Activated naive CD4-positive, alpha-beta T cell treated with anti-CD3 and anti-CD28 coated beads for 36 hours (primary cell): ENCODE data around the gene MYOM3. TPM values are rescaled to one million over a fixed set of nuclear protein-coding genes. Genes with fewer than 3 reads are reported as not detected.

Experiments
- CTCF ChIA-PET: fragments of 350-600 bp; sonication (Branson Sonifier 250); formaldehyde crosslinking; loops from one replicate; lab custom pipeline; 2021; ENCODE audit warnings: antibody characterized with exemption; lab: Charles Lee
- DNase-seq: peaks from one replicate; pipeline ENCODE4 v3.0.0-alpha.2; 2020
- H3K27ac Mint-ChIP-seq: one replicate; pipeline ENCODE4 v1.8.0; 2021; ENCODE audit warnings: mild to moderate bottlenecking, mixed read lengths
- H3K27me3 Mint-ChIP-seq: one replicate; pipeline ENCODE4 v1.8.0; 2021; ENCODE audit warnings: low read depth, mixed read lengths
- H3K36me3 Mint-ChIP-seq: one replicate; pipeline ENCODE4 v1.8.0; 2021; ENCODE audit warnings: low read depth, mixed read lengths
- H3K4me1 Mint-ChIP-seq: one replicate; pipeline ENCODE4 v1.8.0; 2021; ENCODE audit warnings: low read depth, mixed read lengths
- H3K4me3 Mint-ChIP-seq: one replicate; pipeline ENCODE4 v1.8.0; 2021; ENCODE audit warnings: mild to moderate bottlenecking, moderate library complexity, mixed read lengths
- H3K9me3 Mint-ChIP-seq: one replicate; pipeline ENCODE4 v1.8.0; 2021; ENCODE audit warnings: mixed read lengths
- intact Hi-C: fragments of 100-400 bp; cut with micrococcal nuclease; formaldehyde crosslinking; loops from one replicate; pipeline ENCODE4 v1.15.1; 2023
- total RNA-seq, 2 experiments: library from RNA; stranded (reverse); gene quantifications; one replicate each; pipeline ENCODE4 v1.2.3, GENCODE V29; 2021

The MYOM3 gene
- total RNA-seq, 2 experiments from 2014 or later = not detected

GRCh38 chr1:24086466-24086865, 25.5 kb downstream of the MYOM3 start:
- H3K9me3 Mint-ChIP-seq = no peaks in the 10 kb centered on the region
- intact Hi-C loops = no loop called here
- no peaks in the 10 kb centered on the region for H3K27me3 Mint-ChIP-seq
- H3K4me1 Mint-ChIP-seq = no peaks in the 10 kb centered on the region
- no peak for DNase-seq
- CTCF ChIA-PET = no interaction called here
- H3K27ac Mint-ChIP-seq = no peak overlapping the region
- no peaks in the 10 kb centered on the region for H3K36me3 Mint-ChIP-seq
- no peak overlapping the region for H3K4me3 Mint-ChIP-seq

GRCh38 chr1:24085546-24085945, 26.4 kb downstream of the MYOM3 start:
- Mint-ChIP-seq H3K4me3 (no peak overlapping the region), H3K36me3 (no peaks in the 10 kb centered on the region), H3K27me3 (no peaks in the 10 kb centered on the region), H3K4me1 (no peaks in the 10 kb centered on the region), H3K27ac (no peak overlapping the region), H3K9me3 (no peaks in the 10 kb centered on the region)
- DNase-seq = no peak
- CTCF ChIA-PET = no interaction called here
- intact Hi-C loops = no loop called here

- Mint-ChIP-seq H3K4me3 (no peak overlapping the region), H3K36me3 (no peaks in the 10 kb centered on the region), H3K4me1 (no peaks in the 10 kb centered on the region), H3K9me3 (no peaks in the 10 kb centered on the region), H3K27ac (no peak overlapping the region), H3K27me3 (no peaks in the 10 kb centered on the region)
- intact Hi-C loops = no loop called here
- CTCF ChIA-PET = interaction anchor here (0.6 kb wide), 2 partner anchors 227 to 1582 kb away, joined by 3 read pairs; no protein-coding TSS in a partner anchor
- DNase-seq = no peak
These were observed 26.9 kb downstream of the MYOM3 start for GRCh38 chr1:24085007-24085406.

GRCh38 chr1:24084050-24084449, 27.9 kb downstream of the MYOM3 start:
- H3K36me3 Mint-ChIP-seq = no peaks in the 10 kb centered on the region
- no peak overlapping the region for H3K4me3 Mint-ChIP-seq

GRCh38 chr1:24082372-24082771, 29.6 kb downstream of the MYOM3 start:
- no peaks in the 10 kb centered on the region for H3K9me3 Mint-ChIP-seq
- H3K4me1 Mint-ChIP-seq = no peaks in the 10 kb centered on the region
- H3K4me3 Mint-ChIP-seq = no peak overlapping the region
- intact Hi-C loops = no loop called here
- no peak overlapping the region for H3K27ac Mint-ChIP-seq
- DNase-seq = no peak
- CTCF ChIA-PET = no interaction called here
- H3K36me3 Mint-ChIP-seq = no peaks in the 10 kb centered on the region
- H3K27me3 Mint-ChIP-seq = no peaks in the 10 kb centered on the region

More at GRCh38 chr1:24084050-24084449, 27.9 kb downstream of the MYOM3 start:
- H3K27me3 Mint-ChIP-seq = no peaks in the 10 kb centered on the region
- H3K27ac Mint-ChIP-seq = no peak overlapping the region
- DNase-seq = no peak
- intact Hi-C loops = no loop called here
- H3K4me1 Mint-ChIP-seq = no peaks in the 10 kb centered on the region
- H3K9me3 Mint-ChIP-seq = no peaks in the 10 kb centered on the region
- CTCF ChIA-PET = no interaction called here

- CTCF ChIA-PET = no interaction called here
- Mint-ChIP-seq H3K4me1 (no peaks in the 10 kb centered on the region), H3K9me3 (no peaks in the 10 kb centered on the region), H3K27me3 (no peaks in the 10 kb centered on the region), H3K4me3 (no peak overlapping the region), H3K36me3 (no peaks in the 10 kb centered on the region), H3K27ac (no peak overlapping the region)
- no peak for DNase-seq
- intact Hi-C loops = no loop called here
These were observed 30.7 kb downstream of the MYOM3 start for GRCh38 chr1:24081190-24081589.

GRCh38 chr1:24080131-24080530, 31.8 kb downstream of the MYOM3 start:
- CTCF ChIA-PET = no interaction called here
- H3K27me3 Mint-ChIP-seq = no peaks in the 10 kb centered on the region
- no peak overlapping the region for H3K4me3 Mint-ChIP-seq
- H3K9me3 Mint-ChIP-seq = no peaks in the 10 kb centered on the region
- H3K36me3 Mint-ChIP-seq = no peaks in the 10 kb centered on the region
- DNase-seq = no peak
- no peak overlapping the region for H3K27ac Mint-ChIP-seq
- no peaks in the 10 kb centered on the region for H3K4me1 Mint-ChIP-seq
- intact Hi-C loops = no loop called here

GRCh38 chr1:24077278-24077978, 34.5 kb downstream of the MYOM3 start:
- Mint-ChIP-seq H3K4me1 (no peaks in the 10 kb centered on the region), H3K27ac (no peak overlapping the region), H3K9me3 (no peaks in the 10 kb centered on the region), H3K27me3 (no peaks in the 10 kb centered on the region), H3K4me3 (no peak overlapping the region), H3K36me3 (no peaks in the 10 kb centered on the region)
- CTCF ChIA-PET = no interaction called here
- DNase-seq = no peak
- intact Hi-C loops = no loop called here

- H3K27ac Mint-ChIP-seq = no peak overlapping the region
- CTCF ChIA-PET = interaction anchor here (0.6 to 1.0 kb wide), 3 partner anchors 75 to 1601 kb away, joined by 3 to 5 read pairs (median 3); no protein-coding TSS in a partner anchor
- no peaks in the 10 kb centered on the region for H3K9me3 Mint-ChIP-seq
- no peaks in the 10 kb centered on the region for H3K27me3 Mint-ChIP-seq
- H3K4me1 Mint-ChIP-seq = no peaks in the 10 kb centered on the region
- no peaks in the 10 kb centered on the region for H3K36me3 Mint-ChIP-seq
- H3K4me3 Mint-ChIP-seq = no peak overlapping the region
- intact Hi-C loops = no loop called here
- DNase-seq = no peak
These were observed 36.0 kb downstream of the MYOM3 start for GRCh38 chr1:24075946-24076345.

- Mint-ChIP-seq H3K9me3 (no peaks in the 10 kb centered on the region), H3K36me3 (no peaks in the 10 kb centered on the region), H3K27ac (no peak overlapping the region), H3K4me1 (no peaks in the 10 kb centered on the region), H3K27me3 (no peaks in the 10 kb centered on the region), H3K4me3 (no peak overlapping the region)
- no peak for DNase-seq
- intact Hi-C loops = no loop called here
- CTCF ChIA-PET = interaction anchor here (0.6 to 1.0 kb wide), 3 partner anchors 75 to 1601 kb away, joined by 3 to 5 read pairs (median 3); no protein-coding TSS in a partner anchor
These were observed 36.4 kb downstream of the MYOM3 start for GRCh38 chr1:24075590-24075854.

GRCh38 chr1:24074817-24075589, 36.9 kb downstream of the MYOM3 start:
- no peaks in the 10 kb centered on the region for H3K36me3 Mint-ChIP-seq
- DNase-seq = no peak
- H3K27ac Mint-ChIP-seq = no peak overlapping the region
- H3K9me3 Mint-ChIP-seq = no peaks in the 10 kb centered on the region
- intact Hi-C loops = loop anchor here (5.0 kb wide), 2 partner anchors 127 to 562 kb away; no protein-coding TSS in a partner anchor
- H3K4me1 Mint-ChIP-seq = no peaks in the 10 kb centered on the region
- CTCF ChIA-PET = interaction anchor here (0.6 to 1.0 kb wide), 2 partner anchors 75 to 413 kb away, joined by 3 read pairs; no protein-coding TSS in a partner anchor
- no peak overlapping the region for H3K4me3 Mint-ChIP-seq
- H3K27me3 Mint-ChIP-seq = no peaks in the 10 kb centered on the region

GRCh38 chr1:24074196-24074595, 37.7 kb downstream of the MYOM3 start:
- Mint-ChIP-seq H3K27me3 (no peaks in the 10 kb centered on the region), H3K36me3 (no peaks in the 10 kb centered on the region), H3K4me3 (no peak overlapping the region), H3K9me3 (no peaks in the 10 kb centered on the region), H3K27ac (no peak overlapping the region), H3K4me1 (no peaks in the 10 kb centered on the region)
- intact Hi-C loops = loop anchor here (5.0 kb wide), 2 partner anchors 128 to 563 kb away; no protein-coding TSS in a partner anchor
- no peak for DNase-seq
- CTCF ChIA-PET = interaction anchor here (0.6 to 0.8 kb wide), 2 partner anchors 38 to 126 kb away, joined by 3 to 6 read pairs; partner anchors contain the start of gene MYOM3
